ENCODE measurements around the gene PIGM. TPM values are rescaled to one million over a fixed set of nuclear protein-coding genes. Genes with fewer than 3 reads are reported as not detected.

The PIGM gene
- total and polyA plus RNA-seq, 8 donors, result 7.0 to 13.2 (median 12.0) TPM

DNA sequence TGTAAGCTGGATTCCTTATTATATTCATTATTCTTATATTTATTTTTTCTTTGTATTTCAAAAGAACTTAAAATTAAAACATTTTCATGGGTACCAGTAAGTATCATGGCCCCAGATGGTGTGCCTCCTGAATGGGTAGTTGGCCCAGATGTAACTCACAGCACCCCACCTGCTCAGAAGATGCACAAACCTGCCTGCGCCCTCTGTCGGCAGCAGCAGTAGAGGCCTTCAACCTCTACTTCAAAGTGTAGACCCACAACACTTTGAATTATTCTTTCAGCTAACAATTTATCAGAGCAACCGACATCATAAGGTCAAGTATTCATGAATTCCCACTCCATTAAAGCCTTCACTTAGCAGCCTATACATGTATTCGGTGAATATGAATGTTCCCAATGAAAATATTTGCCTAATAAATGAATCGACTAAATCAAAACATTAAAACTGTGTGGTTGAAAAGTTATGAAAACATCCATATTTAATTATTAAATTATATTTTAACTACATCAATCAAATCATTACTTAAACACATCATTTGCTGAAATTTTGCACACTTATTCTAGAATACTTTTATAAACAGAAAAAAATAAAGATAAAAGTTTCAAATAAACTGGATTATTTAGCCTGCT is 25.4 kb downstream of the PIGM start:
- intact Hi-C loops (cut with DNase I), result loop anchor here (5.0 to 10.0 kb wide), 2 partner anchors 62 to 69 kb away; partner anchors contain the start of gene IGSF9 (in 1 of the 2)
- DNase-seq (peak in 3 of 4 donors; percentile 68 to 89 (median 68)), ATAC-seq (peak; percentile 89)
- Histone ChIP-seq H3K36me3 (no peaks in the 10 kb centered on the region), H3K4me3 (no peak overlapping the region), H3K9me3 (no peaks in the 10 kb centered on the region), H3K4me1 (no peaks in the 10 kb centered on the region), H3K27me3 (no peaks in the 10 kb centered on the region), H3K27ac (no peak overlapping the region)
- TF ChIP-seq, protein P1, sequence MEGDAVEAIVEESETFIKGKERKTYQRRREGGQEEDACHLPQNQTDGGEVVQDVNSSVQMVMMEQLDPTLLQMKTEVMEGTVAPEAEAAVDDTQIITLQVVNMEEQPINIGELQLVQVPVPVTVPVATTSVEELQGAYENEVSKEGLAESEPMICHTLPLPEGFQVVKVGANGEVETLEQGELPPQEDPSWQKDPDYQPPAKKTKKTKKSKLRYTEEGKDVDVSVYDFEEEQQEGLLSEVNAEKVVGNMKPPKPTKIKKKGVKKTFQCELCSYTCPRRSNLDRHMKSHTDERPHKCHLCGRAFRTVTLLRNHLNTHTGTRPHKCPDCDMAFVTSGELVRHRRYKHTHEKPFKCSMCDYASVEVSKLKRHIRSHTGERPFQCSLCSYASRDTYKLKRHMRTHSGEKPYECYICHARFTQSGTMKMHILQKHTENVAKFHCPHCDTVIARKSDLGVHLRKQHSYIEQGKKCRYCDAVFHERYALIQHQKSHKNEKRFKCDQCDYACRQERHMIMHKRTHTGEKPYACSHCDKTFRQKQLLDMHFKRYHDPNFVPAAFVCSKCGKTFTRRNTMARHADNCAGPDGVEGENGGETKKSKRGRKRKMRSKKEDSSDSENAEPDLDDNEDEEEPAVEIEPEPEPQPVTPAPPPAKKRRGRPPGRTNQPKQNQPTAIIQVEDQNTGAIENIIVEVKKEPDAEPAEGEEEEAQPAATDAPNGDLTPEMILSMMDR (IDR thresholded peaks at IDR 0.05), result peak; percentile 77 to 80

DNA sequence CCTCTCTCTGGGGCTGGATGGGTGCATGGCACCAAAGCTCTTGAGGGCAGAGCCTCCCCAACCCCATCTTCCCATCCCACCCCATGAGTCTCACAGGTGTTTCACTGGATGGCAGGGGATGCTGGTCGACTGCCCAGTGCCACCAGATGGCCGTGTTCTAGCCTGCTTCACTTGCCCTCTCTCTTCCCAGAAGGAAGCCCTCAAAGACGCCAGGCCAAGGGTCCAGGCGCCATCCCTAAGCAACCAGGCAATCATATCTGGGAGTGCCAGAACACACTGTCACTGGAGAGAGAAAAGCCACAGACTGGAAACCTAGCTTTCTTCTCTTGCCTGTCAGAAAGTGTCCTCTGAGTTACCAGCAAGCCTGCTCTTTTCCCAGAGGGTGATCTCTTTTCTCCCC is 26.7 kb downstream of the PIGM start:
- intact Hi-C loops (cut with DNase I), result loop anchor here (5.0 to 10.0 kb wide), 2 partner anchors 60 to 68 kb away; partner anchors contain the start of gene IGSF9 (in 1 of the 2)
- H3K4me1 ChIP-seq, result no peaks in the 10 kb centered on the region
- TF ChIP-seq, protein P1 (IDR thresholded peaks at IDR 0.05), result no peak
- H3K4me3 ChIP-seq, result no peak overlapping the region
- peaks cover 0 to 5% of the 10 kb centered on the region in 2 donors for H3K27me3 ChIP-seq
- ATAC-seq (no peak), DNase-seq (no peak)
- H3K9me3 ChIP-seq, result no peaks in the 10 kb centered on the region
- no peaks in the 10 kb centered on the region for H3K36me3 ChIP-seq
- H3K27ac ChIP-seq, result no peak overlapping the region

DNA sequence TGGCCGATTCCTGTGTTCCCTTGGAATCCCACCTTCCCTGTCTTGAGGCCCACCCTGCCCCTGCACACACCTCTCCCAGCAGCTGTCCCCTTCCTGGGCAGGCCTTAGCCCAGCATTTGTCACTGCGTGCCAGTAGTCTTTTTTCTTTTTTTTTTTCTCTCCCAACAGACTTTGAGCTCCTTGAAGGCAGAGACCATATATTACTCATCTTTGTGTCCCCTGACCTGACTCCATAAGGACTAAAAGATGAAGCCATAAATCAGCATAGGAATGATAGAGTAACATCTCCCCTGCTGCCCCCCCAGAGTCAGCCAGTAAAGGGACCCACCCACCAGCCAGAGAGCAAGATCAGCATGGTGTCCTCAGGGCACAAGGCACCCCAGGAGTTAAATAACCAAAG is 27.4 kb downstream of the PIGM start:
- no peak overlapping the region for H3K27ac ChIP-seq
- peaks cover 0 to 5% of the 10 kb centered on the region in 2 donors for H3K27me3 ChIP-seq
- no peaks in the 10 kb centered on the region for H3K9me3 ChIP-seq
- H3K4me1 ChIP-seq, result no peaks in the 10 kb centered on the region
- no peak for DNase-seq
- H3K4me3 ChIP-seq, result no peak overlapping the region
- no peak for ATAC-seq
- TF ChIP-seq, protein P1 (IDR thresholded peaks at IDR 0.05), result no peak
- intact Hi-C loops (cut with DNase I), result loop anchor here in 1 of 2 donors (10.0 kb wide), 1 partner anchor 60 kb away; the partner anchor contains the start of gene IGSF9
- no peaks in the 10 kb centered on the region for H3K36me3 ChIP-seq

DNA sequence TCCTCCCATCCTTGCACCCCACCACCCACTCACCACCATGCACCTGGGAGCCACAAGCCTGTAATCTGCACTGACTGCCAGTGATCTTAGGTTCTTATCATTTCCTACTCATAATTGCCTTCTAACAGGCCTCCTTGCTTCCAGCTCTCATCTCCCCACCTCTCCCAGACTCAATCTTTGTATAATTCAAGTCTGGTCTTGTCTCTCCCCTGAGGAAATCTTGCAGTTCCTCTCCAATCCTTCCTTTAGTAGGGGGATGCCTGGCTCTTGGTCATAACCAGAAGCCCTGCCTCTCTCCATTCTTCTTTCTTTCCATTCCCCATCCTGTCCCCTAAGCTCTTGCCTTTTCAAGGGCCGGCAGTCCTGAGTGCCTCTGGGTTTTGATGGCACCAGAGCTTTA is 27.8 kb downstream of the PIGM start:
- H3K36me3 ChIP-seq, result no peaks in the 10 kb centered on the region
- H3K9me3 ChIP-seq, result no peaks in the 10 kb centered on the region
- intact Hi-C loops (cut with DNase I), result loop anchor here in 1 of 2 donors (10.0 kb wide), 1 partner anchor 59 kb away; the partner anchor contains the start of gene IGSF9
- no peaks in the 10 kb centered on the region for H3K4me1 ChIP-seq
- TF ChIP-seq, protein P1 (IDR thresholded peaks at IDR 0.05), result no peak
- no peak overlapping the region for H3K27ac ChIP-seq
- peaks cover 0 to 5% of the 10 kb centered on the region in 2 donors for H3K27me3 ChIP-seq
- DNase-seq (no peak), ATAC-seq (no peak)
- H3K4me3 ChIP-seq, result no peak overlapping the region

DNA sequence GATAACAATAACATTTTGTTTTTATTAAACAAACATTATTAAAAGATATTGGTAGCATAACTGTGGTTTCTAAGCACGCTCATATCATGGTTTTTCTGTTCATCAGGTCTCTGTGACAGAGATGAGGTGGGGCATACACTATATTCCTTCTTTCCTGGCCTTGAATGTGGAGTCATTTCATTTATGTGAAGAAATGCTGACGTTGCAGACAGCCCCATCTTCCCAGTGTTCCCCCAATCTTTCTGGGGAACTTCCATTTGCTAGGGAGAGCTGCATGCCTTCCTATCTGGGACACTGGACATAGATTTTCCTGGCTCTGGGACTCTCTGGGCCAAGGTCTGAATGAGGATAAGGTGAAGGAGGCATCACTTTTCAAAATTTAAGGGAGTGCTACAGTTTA is 30.4 kb downstream of the PIGM start:
- TF ChIP-seq, protein P1 (IDR thresholded peaks at IDR 0.05), result no peak
- no peak for ATAC-seq
- DNase-seq, result no peak
- H3K27me3 ChIP-seq, result peaks cover 0 to 5% of the 10 kb centered on the region in 2 donors
- no peaks in the 10 kb centered on the region for H3K4me1 ChIP-seq
- H3K9me3 ChIP-seq, result no peaks in the 10 kb centered on the region
- no peak overlapping the region for H3K27ac ChIP-seq
- H3K36me3 ChIP-seq, result no peaks in the 10 kb centered on the region
- intact Hi-C loops (cut with DNase I), result loop anchor here in 1 of 2 donors (10.0 kb wide), 1 partner anchor 57 kb away; the partner anchor contains the start of gene IGSF9
- no peak overlapping the region for H3K4me3 ChIP-seq

Measured in left lung (tissue), 10 donors.